Amniotic stem cell (primary cell): ENCODE measurements around the gene ACKR4.
"Not testable (repeated sequence)": the region's sequence is repeated elsewhere in the genome, so short reads cannot be mapped to it uniquely, and the experiment has no call there.

Experiments used
- DNase-seq: peaks from one replicate; lab custom pipeline; 2025; lab: John Stamatoyannopoulos, UW

ACKR4 gene

GRCh38 chr3:132594498-132594897 lies 2.6 kb upstream of the ACKR4 start:
- no peak for DNase-seq

GRCh38 chr3:132595014-132595413 lies 2.1 kb upstream of the ACKR4 start:
- DNase-seq: peak; percentile 17

GRCh38 chr3:132596326-132596725 lies 744 bp upstream of the ACKR4 start:
- no peak for DNase-seq

- DNase-seq: no peak
Measured at GRCh38 chr3:132597660-132598059, 590 bp downstream of the ACKR4 start.

GRCh38 chr3:132598181-132598580 lies 1.1 kb downstream of the ACKR4 start:
- no peak for DNase-seq

- DNase-seq: not testable (repeated sequence)
Measured at GRCh38 chr3:132600614-132601013, 3.5 kb downstream of the ACKR4 start.

- no peak for DNase-seq
Measured at GRCh38 chr3:132605374-132605792, 8.3 kb downstream of the ACKR4 start.

GRCh38 chr3:132606085-132606484 lies 9.0 kb downstream of the ACKR4 start:
- no peak for DNase-seq

GRCh38 chr3:132606620-132607019 lies 9.6 kb downstream of the ACKR4 start:
- DNase-seq: not testable (repeated sequence)

- DNase-seq: not testable (repeated sequence)
Measured at GRCh38 chr3:132615301-132615700, 18.2 kb downstream of the ACKR4 start.

GRCh38 chr3:132615881-132616280 lies 18.8 kb downstream of the ACKR4 start:
- DNase-seq: no peak

- no peak for DNase-seq
Measured at GRCh38 chr3:132616780-132617179, 19.7 kb downstream of the ACKR4 start.

- no peak for DNase-seq
Measured at GRCh38 chr3:132622148-132622547, 25.1 kb downstream of the ACKR4 start.

- DNase-seq: no peak
Measured at GRCh38 chr3:132622761-132623160, 25.7 kb downstream of the ACKR4 start.

GRCh38 chr3:132623646-132624045 lies 26.6 kb downstream of the ACKR4 start:
- no peak for DNase-seq

- no peak for DNase-seq
Measured at GRCh38 chr3:132624790-132625189, 27.7 kb downstream of the ACKR4 start.

- DNase-seq: no peak
Measured at GRCh38 chr3:132625613-132626012, 28.5 kb downstream of the ACKR4 start.

- DNase-seq: no peak
Measured at GRCh38 chr3:132626955-132627354, 29.9 kb downstream of the ACKR4 start.

- DNase-seq: no peak
Measured at GRCh38 chr3:132628157-132628556, 31.1 kb downstream of the ACKR4 start.

GRCh38 chr3:132629928-132630327 lies 32.9 kb downstream of the ACKR4 start:
- DNase-seq: no peak

GRCh38 chr3:132630612-132631011 lies 33.5 kb downstream of the ACKR4 start:
- DNase-seq: no peak

GRCh38 chr3:132635052-132635451 lies 38.0 kb downstream of the ACKR4 start:
- no peak for DNase-seq

- DNase-seq: no peak
Measured at GRCh38 chr3:132637590-132637989, 40.5 kb downstream of the ACKR4 start.

- no peak for DNase-seq
Measured at GRCh38 chr3:132638706-132639105, 41.6 kb downstream of the ACKR4 start.

GRCh38 chr3:132641427-132641826 lies 44.4 kb downstream of the ACKR4 start:
- not testable (repeated sequence) for DNase-seq
